DOHH2 (cell line): Measurements from ENCODE around the gene PODXL2.

ENCODE experiments used
- H3F3A ChIP-seq: fragments of 200-600 bp; sonication (generic), shearing (Covaris generic); 2 replicates; pipeline ENCODE4 v1.6.0; 2016; ENCODE audit warnings: antibody characterized with exemption, mild to moderate bottlenecking; ENCODE audit not compliant: control insufficient read depth, insufficient read depth
- H3K27ac ChIP-seq: fragments of 200-600 bp; sonication (generic); 2 replicates; pipeline ENCODE4 v1.5.1; 2014; ENCODE audit warnings: low read depth, mild to moderate bottlenecking, low read length, moderate library complexity
- H3K27me3 ChIP-seq: fragments of 200-600 bp; sonication (generic); 2 replicates; pipeline ENCODE4 v1.6.1; 2014; ENCODE audit warnings: mild to moderate bottlenecking, low read length, mixed read lengths; ENCODE audit not compliant: control insufficient read depth
- H3K36me3 ChIP-seq: fragments of 200-600 bp; sonication (generic); 2 replicates; pipeline ENCODE4 v1.6.1; 2014; ENCODE audit warnings: mild to moderate bottlenecking, low read length, moderate library complexity, mixed read lengths; ENCODE audit not compliant: control insufficient read depth
- H3K4me1 ChIP-seq: fragments of 200-600 bp; sonication (generic); 2 replicates; pipeline ENCODE4 v1.6.1; 2014; ENCODE audit warnings: mild to moderate bottlenecking, low read length, mixed read lengths; ENCODE audit not compliant: control insufficient read depth
- H3K4me2 ChIP-seq: fragments of 200-600 bp; sonication (generic); 2 replicates; pipeline ENCODE4 v1.6.0; 2014; ENCODE audit warnings: mild to moderate bottlenecking, low read length, moderate library complexity
- H3K4me3 ChIP-seq: fragments of 200-600 bp; sonication (generic); 2 replicates; pipeline ENCODE4 v1.5.1; 2014; ENCODE audit warnings: mild to moderate bottlenecking, low read length, mixed read lengths
- H3K79me2 ChIP-seq: fragments of 200-600 bp; sonication (generic); 2 replicates; pipeline ENCODE4 v1.6.1; 2014; ENCODE audit warnings: mild to moderate bottlenecking, low read length, mixed read lengths; ENCODE audit not compliant: control insufficient read depth
- H3K9me2 ChIP-seq: fragments of 200-600 bp; sonication (generic); replicated peaks from 2 replicates; pipeline ENCODE4 v1.6.1; 2014; ENCODE audit warnings: mild to moderate bottlenecking, low read length, mixed read lengths; ENCODE audit not compliant: control insufficient read depth
- H3K9me3 ChIP-seq: fragments of 200-600 bp; sonication (generic); 2 replicates; pipeline ENCODE4 v1.6.1; 2014; ENCODE audit warnings: antibody characterized with exemption, low read length, mixed read lengths; ENCODE audit not compliant: control insufficient read depth, insufficient read depth
- H4K20me1 ChIP-seq: fragments of 200-600 bp; sonication (generic); 2 replicates; pipeline ENCODE4 v1.6.0; 2014; ENCODE audit warnings: low read depth, mild to moderate bottlenecking, antibody characterized with exemption, low read length, moderate library complexity; ENCODE audit not compliant: control insufficient read depth, insufficient read depth
- EZH2phosphoT487 ChIP-seq: fragments of 200-600 bp; sonication (generic); IDR thresholded peaks from 2 replicates; pipeline ENCODE4 v1.6.1; 2017; ENCODE audit warnings: borderline replicate concordance, mild to moderate bottlenecking, antibody characterized with exemption, low read length, moderate library complexity, mixed read lengths
- TF ChIP-seq, protein P1 (sequence below): fragments of 200-600 bp; sonication (generic); IDR thresholded peaks from one replicate; pipeline ENCODE4 v1.5.1; 2014; ENCODE audit warnings: antibody characterized with exemption, mild to moderate bottlenecking, low read depth, low read length; ENCODE audit not compliant: poor library complexity, severe bottlenecking

Gene PODXL2

DNA sequence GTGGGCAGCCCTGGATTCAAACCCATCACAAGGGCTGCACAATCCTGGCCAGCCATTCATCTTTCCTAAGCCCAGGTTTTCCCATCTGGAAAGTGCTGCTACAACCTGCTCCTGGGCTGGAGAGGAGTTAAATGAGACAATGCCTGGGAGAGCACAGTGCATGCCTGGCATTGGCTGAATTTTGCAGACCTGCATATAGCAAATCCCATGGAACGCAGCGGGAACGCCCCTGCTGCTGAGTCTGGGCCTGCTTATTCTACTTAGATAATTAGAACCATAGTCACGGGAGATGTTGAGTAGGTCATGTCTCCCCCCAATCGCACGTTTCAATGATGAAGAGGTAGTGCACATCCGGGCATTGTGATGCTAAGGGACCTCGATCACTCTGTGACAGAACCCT is 90.4 kb downstream of the PODXL2 start:
- no peak for TF ChIP-seq EZH2phosphoT487
- TF ChIP-seq, protein P1, sequence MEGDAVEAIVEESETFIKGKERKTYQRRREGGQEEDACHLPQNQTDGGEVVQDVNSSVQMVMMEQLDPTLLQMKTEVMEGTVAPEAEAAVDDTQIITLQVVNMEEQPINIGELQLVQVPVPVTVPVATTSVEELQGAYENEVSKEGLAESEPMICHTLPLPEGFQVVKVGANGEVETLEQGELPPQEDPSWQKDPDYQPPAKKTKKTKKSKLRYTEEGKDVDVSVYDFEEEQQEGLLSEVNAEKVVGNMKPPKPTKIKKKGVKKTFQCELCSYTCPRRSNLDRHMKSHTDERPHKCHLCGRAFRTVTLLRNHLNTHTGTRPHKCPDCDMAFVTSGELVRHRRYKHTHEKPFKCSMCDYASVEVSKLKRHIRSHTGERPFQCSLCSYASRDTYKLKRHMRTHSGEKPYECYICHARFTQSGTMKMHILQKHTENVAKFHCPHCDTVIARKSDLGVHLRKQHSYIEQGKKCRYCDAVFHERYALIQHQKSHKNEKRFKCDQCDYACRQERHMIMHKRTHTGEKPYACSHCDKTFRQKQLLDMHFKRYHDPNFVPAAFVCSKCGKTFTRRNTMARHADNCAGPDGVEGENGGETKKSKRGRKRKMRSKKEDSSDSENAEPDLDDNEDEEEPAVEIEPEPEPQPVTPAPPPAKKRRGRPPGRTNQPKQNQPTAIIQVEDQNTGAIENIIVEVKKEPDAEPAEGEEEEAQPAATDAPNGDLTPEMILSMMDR: no peak
- no peak overlapping the region for H3K4me2 ChIP-seq
- no peaks in the 10 kb centered on the region for H3K9me2 ChIP-seq
- no peak overlapping the region for H3K4me3 ChIP-seq
- H3K36me3 ChIP-seq: no peaks in the 10 kb centered on the region
- H3K27me3 ChIP-seq: no peaks in the 10 kb centered on the region; the same call in 1 of the 2 replicates
- H3F3A ChIP-seq: no peaks in the 10 kb centered on the region
- no peaks in the 10 kb centered on the region for H3K79me2 ChIP-seq
- H3K4me1 ChIP-seq: no peaks in the 10 kb centered on the region
- H3K9me3 ChIP-seq: no peaks in the 10 kb centered on the region
- no peaks in the 10 kb centered on the region for H4K20me1 ChIP-seq
- no peak overlapping the region for H3K27ac ChIP-seq

DNA sequence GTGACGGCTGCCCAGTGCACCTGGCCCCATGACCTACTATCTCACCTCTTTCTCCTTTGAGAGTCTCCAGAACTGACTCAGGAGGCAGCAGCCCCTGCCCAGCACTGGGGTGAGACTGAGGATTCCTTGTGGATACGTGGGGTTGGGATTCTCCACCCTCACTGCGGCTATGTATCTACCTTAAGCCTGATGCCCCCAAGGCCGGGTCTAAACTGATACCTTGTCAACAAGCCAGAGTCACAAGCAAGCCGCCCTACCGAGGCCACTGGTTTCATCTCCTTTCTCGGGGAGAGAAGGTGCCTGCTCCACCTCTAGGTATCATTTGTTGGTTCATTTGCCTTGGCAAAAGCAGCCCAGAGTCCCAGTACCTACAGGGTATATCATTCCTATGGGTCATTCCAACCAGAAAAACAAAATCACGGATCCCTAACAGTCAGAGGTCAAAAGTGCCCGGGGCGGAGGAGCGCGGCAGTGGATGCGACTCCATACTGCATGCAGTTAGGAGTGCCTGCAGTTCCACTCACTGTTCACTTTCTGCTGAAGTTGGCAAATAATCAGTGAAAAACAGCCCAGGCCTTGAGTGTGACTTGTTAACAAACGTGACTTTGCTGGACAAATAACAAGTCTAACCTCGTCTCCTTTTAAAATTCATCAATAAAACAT is 91.3 kb downstream of the PODXL2 start:
- Histone ChIP-seq H3K36me3 (no peaks in the 10 kb centered on the region), H3K9me3 (no peaks in the 10 kb centered on the region), H3K79me2 (no peaks in the 10 kb centered on the region), H4K20me1 (no peaks in the 10 kb centered on the region), H3K9me2 (no peaks in the 10 kb centered on the region), H3K4me3 (no peak overlapping the region), H3K4me2 (no peak overlapping the region), H3K27ac (no peak overlapping the region), H3F3A (no peaks in the 10 kb centered on the region), H3K27me3 (no peaks in the 10 kb centered on the region; the same call in 1 of the 2 replicates), H3K4me1 (no peaks in the 10 kb centered on the region)
- TF ChIP-seq, protein P1: no peak
- no peak for TF ChIP-seq EZH2phosphoT487

DNA sequence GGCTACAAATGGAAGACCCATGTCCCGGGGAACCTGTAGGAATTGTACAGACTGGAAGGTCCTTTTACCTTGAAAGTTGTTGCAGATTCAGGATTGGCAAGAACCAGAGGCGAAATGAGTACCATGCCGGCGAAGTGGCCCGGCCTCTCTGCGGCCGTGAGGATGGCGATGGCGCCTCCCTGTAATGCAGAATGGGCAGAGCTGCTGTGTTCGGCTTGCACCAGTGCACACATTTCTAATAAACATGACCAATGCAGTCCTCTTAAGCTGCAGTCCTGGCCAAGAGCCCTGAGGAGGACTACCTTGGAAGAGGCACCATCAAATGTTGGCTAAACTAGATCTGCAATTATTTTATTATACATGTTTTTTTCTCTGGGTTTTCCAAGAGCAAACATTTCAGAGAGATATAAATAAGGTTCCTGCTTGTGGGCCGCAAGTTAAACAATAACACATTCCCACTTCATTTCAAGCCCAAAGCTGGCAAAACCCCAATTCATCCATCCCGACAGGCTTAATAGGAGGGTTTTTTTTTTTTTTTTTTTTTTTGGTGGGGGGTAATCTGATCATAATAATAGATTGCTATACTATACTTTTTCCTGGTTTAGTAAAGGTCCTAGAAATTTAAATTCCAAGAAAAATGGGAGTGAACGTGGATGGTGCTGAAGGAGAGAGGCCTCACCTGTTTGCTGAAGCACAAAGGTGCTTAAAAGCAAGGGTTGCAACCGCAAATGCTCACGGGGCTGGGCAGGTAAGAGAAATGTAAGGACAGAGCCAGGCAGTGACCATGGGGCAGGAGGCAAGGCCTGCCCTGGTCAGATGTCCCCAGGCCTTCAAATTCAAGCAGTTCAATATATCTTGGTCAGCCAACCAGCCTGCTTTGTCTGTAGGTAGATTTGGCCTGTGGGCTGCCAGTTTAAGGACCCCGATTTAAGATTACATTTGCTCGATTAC is 92.3 kb downstream of the PODXL2 start:
- H3F3A ChIP-seq: no peaks in the 10 kb centered on the region
- H3K4me1 ChIP-seq: no peaks in the 10 kb centered on the region
- no peak overlapping the region for H3K4me3 ChIP-seq
- no peak overlapping the region for H3K27ac ChIP-seq
- H3K9me3 ChIP-seq: no peaks in the 10 kb centered on the region
- H4K20me1 ChIP-seq: no peaks in the 10 kb centered on the region
- no peaks in the 10 kb centered on the region for H3K27me3 ChIP-seq
- H3K9me2 ChIP-seq: no peaks in the 10 kb centered on the region
- H3K79me2 ChIP-seq: no peaks in the 10 kb centered on the region
- no peaks in the 10 kb centered on the region for H3K36me3 ChIP-seq
- TF ChIP-seq, protein P1: no peak
- H3K4me2 ChIP-seq: no peak overlapping the region
